Vagina (tissue), 2 donors: ENCODE measurements around the gene SLC9A9.

Experiments
- CTCF ChIP-seq, 3 experiments: fragments of 450-650 bp in 2 of 3; fragments of 200-600 bp in 1 of 3; sonication (generic) in 1 of 3; IDR thresholded peaks; one replicate each; pipeline ENCODE4 v1.5.1; 2017 to 2019; ENCODE audit warnings: antibody characterized with exemption in 3 of 3, mild to moderate bottlenecking in 2 of 3, moderate library complexity in 2 of 3
- POLR2A ChIP-seq, 2 donors: fragments of 450-650 bp; IDR thresholded peaks; one replicate each; pipeline ENCODE4 v1.6.1; 2017; ENCODE audit warnings: antibody characterized with exemption in 2 of 2, mild to moderate bottlenecking in 2 of 2, moderate library complexity in 2 of 2

- TF ChIP-seq POLR2A (IDR thresholded peaks at IDR 0.05), result no peak
- no peak for TF ChIP-seq CTCF (IDR thresholded peaks at IDR 0.05)
Observed at GRCh38 chr3:143847787-143848631, at the start of gene SLC9A9.
